ENCODE data around the gene SPTAN1.

DNA sequence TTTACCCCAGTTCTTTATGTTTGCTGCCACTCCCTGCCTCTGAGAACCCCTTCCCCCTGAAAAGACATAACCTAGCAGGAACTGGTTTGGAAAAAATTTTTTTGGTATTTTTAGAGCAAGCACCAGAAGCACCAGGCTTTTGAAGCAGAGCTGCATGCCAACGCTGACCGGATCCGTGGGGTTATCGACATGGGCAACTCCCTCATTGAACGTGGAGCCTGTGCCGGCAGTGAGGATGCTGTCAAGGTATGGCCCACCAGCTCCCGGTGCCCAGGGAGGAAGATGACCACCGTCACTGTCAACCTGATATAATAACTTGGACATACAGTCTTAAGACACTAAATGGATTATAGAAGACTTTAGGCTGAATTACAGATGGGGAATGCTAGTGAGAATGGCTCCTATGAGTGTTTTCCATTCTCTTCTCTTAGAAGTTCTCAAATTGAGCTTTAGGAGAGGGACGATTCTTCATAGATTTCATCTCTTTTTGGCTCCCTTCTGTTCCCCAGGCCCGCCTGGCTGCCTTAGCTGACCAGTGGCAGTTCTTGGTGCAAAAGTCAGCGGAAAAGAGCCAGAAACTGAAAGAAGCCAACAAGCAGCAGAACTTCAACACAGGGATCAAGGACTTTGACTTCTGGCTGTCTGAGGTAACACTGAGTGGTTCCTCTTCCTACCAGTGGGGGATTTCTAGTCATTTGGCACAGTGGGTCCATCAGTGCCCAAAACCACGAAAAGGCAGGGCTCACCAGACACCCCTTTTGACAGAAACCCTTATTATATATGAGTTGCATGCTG is 59.4 kb downstream of the SPTAN1 start:
- TF ChIP-seq POLR2A (IDR thresholded peaks at IDR 0.05; ENCODE audit: low read depth, low read length) (no peak), POLR2AphosphoS5 (IDR thresholded peaks at IDR 0.05; ENCODE audit: low read depth, low read length) (no peak), TAF1 (IDR thresholded peaks at IDR 0.05; ENCODE audit: borderline replicate concordance, low read depth, low read length) (no peak)

Measured in GM12892 (cell line).